Adrenal gland (tissue), 12 donors: Measurements from ENCODE around the gene PSMD4. TPM values are rescaled to one million over a fixed set of nuclear protein-coding genes. Genes with fewer than 3 reads are reported as not detected.

Experiments
- DNase-seq, 7 donors: peaks; one replicate each; pipeline ENCODE4 v3.0.0-alpha.2; 2019 to 2020
- H3K27ac ChIP-seq, 5 donors: fragments of 200-600 bp; sonication (generic) in 4 of 5; 1 replicate in 3 of 5; 2 replicates in 2 of 5; pipeline versions ENCODE4 v1.5.1 to v1.8.0; 2016 to 2020; ENCODE audit warnings: mild to moderate bottlenecking in 1 of 5
- H3K27me3 ChIP-seq: fragments of 200-600 bp; 2 replicates; pipeline ENCODE4 v1.8.0; 2021
- H3K36me3 ChIP-seq, 2 donors: fragments of 200-600 bp; replicated peaks in 1 of 2; 1 replicate in 1 of 2; 2 replicates in 1 of 2; pipeline versions ENCODE4 v1.5.1 to v1.8.0; 2018 to 2022
- H3K4me1 ChIP-seq, 2 donors: fragments of 200-600 bp; replicated peaks in 1 of 2; 1 replicate in 1 of 2; 2 replicates in 1 of 2; pipeline versions ENCODE4 v1.5.1 to v1.8.0; 2018 to 2021
- H3K4me3 ChIP-seq, 4 donors: fragments of 200-600 bp; sonication (generic) in 3 of 4; one replicate each; pipeline ENCODE4 v1.5.1; 2016 to 2018
- H3K9me3 ChIP-seq, 3 donors: fragments of 200-600 bp; sonication (generic) in 1 of 3; replicated peaks in 1 of 3; 1 replicate in 2 of 3; 2 replicates in 1 of 3; pipeline versions ENCODE4 v1.5.1 to v1.8.0; 2016 to 2021
- POLR2A ChIP-seq, 2 donors: fragments of 450-650 bp; IDR thresholded peaks; one replicate each; pipeline ENCODE4 v1.6.1; 2017; ENCODE audit warnings: antibody characterized with exemption in 2 of 2, mild to moderate bottlenecking in 2 of 2, moderate library complexity in 1 of 2
- WGBS, 4 donors: extraction: QIAGEN DNeasy Blood & Tissue Kit in 2 of 4; methylation state at CpG; one replicate each; pipeline versions ENCODE4 v1.1.5 to v1.1.7; 2013 to 2017; 5-methylcytosine and 5-hydroxymethylcytosine counted together
- intact Hi-C, 2 donors: fragments of 100-400 bp; cut with DNase I; formaldehyde crosslinking; loops; one replicate each; pipeline versions ENCODE4 v1.14.1 to v1.15.0; 2022 to 2023
- polyA plus RNA-seq, 3 donors: library from polyadenylated mRNA; stranded (reverse); fragments of 200-250 nt in 2 of 3; fragments of 350-450 nt in 1 of 3; fragmentation: Illumina TruSeq in 1 of 3; extraction: RNeasy Lipid Tissue Mini Kit (QIAGEN cat#74804) in 1 of 3; gene quantifications; one replicate each; pipeline ENCODE4 v1.2.3, GENCODE V29; 2013 to 2014
- total RNA-seq, 9 donors: library from RNA; depleted of rRNA in 4 of 9; stranded (reverse); fragments of >200 nt in 4 of 9; fragments of 120-200 nt in 1 of 9; fragmentation: NEBNext Ultra II Directional in 1 of 9; extraction: Animal tissue kit (Norgen Biotek cat#: 25700) in 1 of 9; gene quantifications; one replicate each; pipeline versions ENCODE4 v1.1.0 to v1.2.4, GENCODE V29; 2013 to 2023
- TF ChIP-seq, protein P1 (sequence below), 6 experiments: fragments of 450-650 bp in 4 of 6; fragments of 200-600 bp in 2 of 6; sonication (generic) in 1 of 6; IDR thresholded peaks; 1 replicate in 5 of 6; 2 replicates in 1 of 6; pipeline versions ENCODE4 v1.5.1 to v1.8.0; 2016 to 2021; ENCODE audit warnings: antibody characterized with exemption in 6 of 6, mild to moderate bottlenecking in 2 of 6, moderate library complexity in 1 of 6
- donor health status: healthy with polysubstance abuse.
- donor health status: Bipolar disorder and iron deficiency.
- donor health status: DM: yes; HTN: yes; CAD: no.
- donor health status: DM: no; HTN: no; CAD: no.
- donor health status: DM: no; HTN: no; CAD: no.
- donor health status: DM: yes; HTN: yes; CAD: no.

Gene PSMD4
- total and polyA plus RNA-seq, 12 donors: 99.5 to 380 (median 156) TPM

DNA sequence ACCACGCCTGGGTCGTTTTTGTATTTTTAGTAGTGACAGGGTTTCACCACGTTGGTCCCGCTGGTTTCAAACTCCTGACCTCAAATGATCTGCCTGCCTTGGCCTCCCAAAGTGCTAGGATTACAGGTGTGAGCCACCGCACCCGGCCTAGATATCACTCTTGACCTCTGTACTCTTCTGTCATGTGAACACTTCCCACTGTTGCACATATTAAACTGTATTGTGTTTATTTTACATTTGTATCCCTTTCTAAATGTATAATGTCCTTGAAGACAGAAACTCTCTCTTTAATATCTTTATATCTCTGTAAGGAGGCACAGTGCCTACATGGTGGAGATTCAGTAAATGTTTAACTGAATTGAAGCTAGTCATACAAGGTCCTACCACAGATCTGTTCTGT is 19.3 kb upstream of the PSMD4 start:
- H3K27ac ChIP-seq: no peak overlapping the region
- peaks cover 0 to 100% of the 10 kb centered on the region in 2 donors for H3K36me3 ChIP-seq
- H3K4me3 ChIP-seq: no peak overlapping the region
- DNase-seq: peak in 1 of 7 donors; percentile 25
- no peak for TF ChIP-seq POLR2A (IDR thresholded peaks at IDR 0.05)
- TF ChIP-seq, protein P1, sequence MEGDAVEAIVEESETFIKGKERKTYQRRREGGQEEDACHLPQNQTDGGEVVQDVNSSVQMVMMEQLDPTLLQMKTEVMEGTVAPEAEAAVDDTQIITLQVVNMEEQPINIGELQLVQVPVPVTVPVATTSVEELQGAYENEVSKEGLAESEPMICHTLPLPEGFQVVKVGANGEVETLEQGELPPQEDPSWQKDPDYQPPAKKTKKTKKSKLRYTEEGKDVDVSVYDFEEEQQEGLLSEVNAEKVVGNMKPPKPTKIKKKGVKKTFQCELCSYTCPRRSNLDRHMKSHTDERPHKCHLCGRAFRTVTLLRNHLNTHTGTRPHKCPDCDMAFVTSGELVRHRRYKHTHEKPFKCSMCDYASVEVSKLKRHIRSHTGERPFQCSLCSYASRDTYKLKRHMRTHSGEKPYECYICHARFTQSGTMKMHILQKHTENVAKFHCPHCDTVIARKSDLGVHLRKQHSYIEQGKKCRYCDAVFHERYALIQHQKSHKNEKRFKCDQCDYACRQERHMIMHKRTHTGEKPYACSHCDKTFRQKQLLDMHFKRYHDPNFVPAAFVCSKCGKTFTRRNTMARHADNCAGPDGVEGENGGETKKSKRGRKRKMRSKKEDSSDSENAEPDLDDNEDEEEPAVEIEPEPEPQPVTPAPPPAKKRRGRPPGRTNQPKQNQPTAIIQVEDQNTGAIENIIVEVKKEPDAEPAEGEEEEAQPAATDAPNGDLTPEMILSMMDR (IDR thresholded peaks at IDR 0.05): no peak
- peaks cover 0 to 9% of the 10 kb centered on the region in 2 donors for H3K4me1 ChIP-seq
- WGBS, 4 donors: 77 to 94% (median 85%) methylated on average over 6 of the region's 6 CpGs
- intact Hi-C loops: no loop called here
- no peaks in the 10 kb centered on the region for H3K27me3 ChIP-seq
- H3K9me3 ChIP-seq: no peaks in the 10 kb centered on the region

DNA sequence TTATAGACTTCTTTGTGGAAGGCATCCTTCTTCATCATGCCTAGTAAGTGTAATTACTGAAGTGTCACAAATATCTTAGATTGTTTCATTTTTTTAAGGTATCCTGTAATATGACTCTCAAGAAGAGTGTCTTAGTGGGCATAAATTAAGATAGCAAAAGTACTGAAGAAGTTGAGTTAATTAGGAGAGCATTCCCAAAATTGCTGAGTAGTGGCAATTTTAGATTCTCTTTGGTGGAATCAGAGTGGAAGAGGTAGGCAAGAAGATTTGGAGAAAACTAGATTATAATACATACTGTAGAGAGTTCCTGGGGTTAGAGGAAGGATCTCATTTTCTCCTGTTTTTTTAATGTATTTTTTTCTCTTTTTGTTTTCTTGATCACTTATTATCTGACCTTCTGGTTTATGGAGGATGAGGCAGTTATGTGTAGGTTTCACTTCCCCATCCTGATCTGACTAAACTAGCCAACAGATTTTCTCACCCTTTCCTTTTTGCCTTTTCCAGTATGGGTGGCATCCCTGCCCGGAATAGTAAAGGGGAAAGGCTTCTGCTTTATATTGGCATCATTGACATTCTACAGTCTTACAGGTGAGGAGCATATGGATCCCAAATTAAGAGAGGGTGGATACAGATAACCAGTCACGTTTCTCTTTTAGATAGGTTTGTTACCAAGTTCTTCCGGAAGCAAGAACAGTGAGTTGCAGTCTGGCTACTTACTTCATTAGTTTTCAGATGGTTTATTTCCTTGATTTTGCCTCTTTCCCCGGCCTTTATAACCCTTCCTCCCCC is 16.7 kb upstream of the PSMD4 start:
- H3K4me3 ChIP-seq: no peak overlapping the region
- H3K27ac ChIP-seq: no peak overlapping the region
- no peaks in the 10 kb centered on the region for H3K27me3 ChIP-seq
- H3K36me3 ChIP-seq: peaks cover 0 to 100% of the 10 kb centered on the region in 2 donors
- WGBS, 4 donors: 80 to 85% (median 82%) methylated on average over 4 of the region's 4 CpGs
- intact Hi-C loops: no loop called here
- DNase-seq: no peak
- no peaks in the 10 kb centered on the region for H3K9me3 ChIP-seq
- peaks cover 0 to 9% of the 10 kb centered on the region in 2 donors for H3K4me1 ChIP-seq
- TF ChIP-seq POLR2A (IDR thresholded peaks at IDR 0.05): no peak
- TF ChIP-seq, protein P1 (IDR thresholded peaks at IDR 0.05): no peak

DNA sequence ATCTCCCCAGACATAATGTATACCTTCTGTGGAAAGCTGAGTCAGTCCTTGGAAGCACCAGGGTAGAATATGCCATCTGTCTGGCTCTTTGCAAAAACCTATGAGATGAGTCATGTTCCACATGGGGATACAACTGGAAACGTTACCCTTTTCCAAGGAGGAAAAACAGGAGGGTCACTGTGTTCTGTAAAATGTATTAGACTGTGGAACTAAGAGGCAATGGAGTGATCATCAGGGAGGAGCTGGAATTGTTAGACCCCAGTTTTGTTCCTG is 16.1 kb upstream of the PSMD4 start:
- no peak overlapping the region for H3K4me3 ChIP-seq
- H3K36me3 ChIP-seq: peaks cover 0 to 100% of the 10 kb centered on the region in 2 donors
- no peaks in the 10 kb centered on the region for H3K9me3 ChIP-seq
- DNase-seq: no peak
- WGBS, 4 donors: 37 to 56% (median 39%) methylated on average over 1 of the region's 1 CpG
- no peak for TF ChIP-seq POLR2A (IDR thresholded peaks at IDR 0.05)
- TF ChIP-seq, protein P1 (IDR thresholded peaks at IDR 0.05): no peak
- intact Hi-C loops: no loop called here
- no peaks in the 10 kb centered on the region for H3K27me3 ChIP-seq
- H3K27ac ChIP-seq: no peak overlapping the region
- peaks cover 0 to 9% of the 10 kb centered on the region in 2 donors for H3K4me1 ChIP-seq

DNA sequence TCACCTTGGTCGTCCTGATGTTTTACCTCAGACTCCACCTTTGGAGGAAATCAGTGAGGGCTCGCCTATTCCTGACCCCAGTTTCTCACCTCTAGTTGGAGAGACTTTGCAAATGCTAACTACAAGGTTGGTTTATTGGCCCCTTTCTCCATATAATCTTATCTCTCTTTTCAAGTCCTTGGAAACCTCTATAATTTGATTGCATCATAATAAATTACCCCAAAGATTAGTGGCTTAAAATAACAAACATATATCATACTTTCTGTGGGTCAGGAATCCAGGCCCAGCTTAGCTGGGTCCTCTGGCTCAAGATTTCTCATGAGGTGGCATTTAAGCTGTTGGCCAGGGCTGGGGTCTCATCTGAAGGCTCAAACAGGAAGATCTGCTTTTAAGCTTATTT is 12.1 kb upstream of the PSMD4 start:
- 73 to 79% (median 74%) methylated on average over 2 of the region's 2 CpGs for WGBS, 4 donors
- no peaks in the 10 kb centered on the region for H3K27me3 ChIP-seq
- peaks cover 0 to 100% of the 10 kb centered on the region in 2 donors for H3K36me3 ChIP-seq
- DNase-seq: no peak
- no peak overlapping the region for H3K27ac ChIP-seq
- H3K4me1 ChIP-seq: peaks cover 0 to 9% of the 10 kb centered on the region in 2 donors
- no peak overlapping the region for H3K4me3 ChIP-seq
- intact Hi-C loops: no loop called here
- TF ChIP-seq, protein P1 (IDR thresholded peaks at IDR 0.05): no peak
- TF ChIP-seq POLR2A (IDR thresholded peaks at IDR 0.05): no peak
- no peaks in the 10 kb centered on the region for H3K9me3 ChIP-seq
